ENCODE measurements around the gene ANXA2R. TPM values are rescaled to one million over a fixed set of nuclear protein-coding genes. Genes with fewer than 3 reads are reported as not detected.

Gene ANXA2R
- total and polyA plus RNA-seq, 2 of the 13 experiments (the other 11 are each of a cell fraction or from before 2014, with no cell fraction given), result 0.95 to 1.3 TPM

DNA sequence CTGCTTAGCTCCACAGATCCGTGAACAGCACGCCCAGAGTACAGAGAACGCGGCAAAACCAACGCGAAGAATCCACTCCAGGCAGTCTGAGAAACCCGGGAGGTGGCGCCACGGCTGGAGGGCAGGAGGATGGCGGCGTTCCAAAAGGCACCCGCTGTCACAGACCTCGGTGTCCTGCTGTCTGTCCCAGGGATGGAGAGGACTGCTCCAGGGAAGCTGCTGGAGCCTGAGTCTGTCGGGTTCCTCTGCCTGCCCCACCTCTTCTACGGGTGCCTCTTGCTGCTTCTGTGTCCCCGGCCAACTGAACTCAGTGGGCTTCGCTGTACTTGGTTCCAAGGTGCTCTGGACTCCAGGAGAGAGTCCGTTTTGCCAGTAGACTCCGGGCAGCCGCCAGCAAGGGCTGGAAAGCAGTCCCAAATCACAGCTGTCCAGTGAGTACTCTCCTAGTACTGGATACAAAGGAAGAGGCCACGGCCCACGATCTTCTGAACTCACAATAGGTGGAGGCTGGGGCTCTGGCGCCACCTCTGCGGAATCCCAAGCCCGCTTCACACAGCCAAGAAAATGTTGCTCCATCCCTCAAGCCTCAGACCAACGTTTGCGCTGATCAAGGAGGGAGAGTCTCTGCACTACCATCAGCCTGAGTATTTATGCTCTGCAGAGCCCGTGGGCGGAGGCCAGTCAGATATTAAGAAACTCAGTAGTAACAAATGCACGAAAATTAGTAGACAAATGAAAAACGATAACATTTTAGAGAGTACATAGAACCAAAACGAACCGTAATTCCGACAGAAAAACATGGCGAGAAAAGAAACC, 440 bp downstream of the ANXA2R start (continued):
- TF ChIP-seq, protein P1, sequence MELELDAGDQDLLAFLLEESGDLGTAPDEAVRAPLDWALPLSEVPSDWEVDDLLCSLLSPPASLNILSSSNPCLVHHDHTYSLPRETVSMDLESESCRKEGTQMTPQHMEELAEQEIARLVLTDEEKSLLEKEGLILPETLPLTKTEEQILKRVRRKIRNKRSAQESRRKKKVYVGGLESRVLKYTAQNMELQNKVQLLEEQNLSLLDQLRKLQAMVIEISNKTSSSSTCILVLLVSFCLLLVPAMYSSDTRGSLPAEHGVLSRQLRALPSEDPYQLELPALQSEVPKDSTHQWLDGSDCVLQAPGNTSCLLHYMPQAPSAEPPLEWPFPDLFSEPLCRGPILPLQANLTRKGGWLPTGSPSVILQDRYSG (CRISPR knock-in tag; IDR thresholded peaks at IDR 0.05), result no peak
- peak; percentile 29; the same call in 1 of the 2 replicates for TF ChIP-seq GATAD2A (CRISPR knock-in tag; IDR thresholded peaks at IDR 0.05)
- TF ChIP-seq, protein P2, sequence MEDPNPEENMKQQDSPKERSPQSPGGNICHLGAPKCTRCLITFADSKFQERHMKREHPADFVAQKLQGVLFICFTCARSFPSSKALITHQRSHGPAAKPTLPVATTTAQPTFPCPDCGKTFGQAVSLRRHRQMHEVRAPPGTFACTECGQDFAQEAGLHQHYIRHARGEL (CRISPR knock-in tag; IDR thresholded peaks at IDR 0.05), result no peak
- TF ChIP-seq HOXA5 (CRISPR knock-in tag; IDR thresholded peaks at IDR 0.05), result no peak
- TF ChIP-seq REL (CRISPR knock-in tag; conservative IDR thresholded peaks at IDR 0.05), result no peak
- TF ChIP-seq ZNF253 (CRISPR knock-in tag; IDR thresholded peaks at IDR 0.05; ENCODE audit: borderline replicate concordance), result no peak
- no peak for TF ChIP-seq NFATC3 (CRISPR knock-in tag; IDR thresholded peaks at IDR 0.05)
- no peak for TF ChIP-seq FOXA1 (IDR thresholded peaks at IDR 0.05)
- no peak for TF ChIP-seq FOXA1 (CRISPR knock-in tag; IDR thresholded peaks at IDR 0.05)
- TF ChIP-seq ZNF3 (CRISPR knock-in tag; IDR thresholded peaks at IDR 0.05), result no peak
- no peak for TF ChIP-seq ZFYVE20 (CRISPR knock-in tag; IDR thresholded peaks at IDR 0.05; ENCODE audit: borderline replicate concordance, low read depth)
- TF ChIP-seq, protein P3, sequence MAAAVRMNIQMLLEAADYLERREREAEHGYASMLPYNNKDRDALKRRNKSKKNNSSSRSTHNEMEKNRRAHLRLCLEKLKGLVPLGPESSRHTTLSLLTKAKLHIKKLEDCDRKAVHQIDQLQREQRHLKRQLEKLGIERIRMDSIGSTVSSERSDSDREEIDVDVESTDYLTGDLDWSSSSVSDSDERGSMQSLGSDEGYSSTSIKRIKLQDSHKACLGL (CRISPR knock-in tag; IDR thresholded peaks at IDR 0.05), result no peak
- no peak for TF ChIP-seq ZNF83 (CRISPR knock-in tag; IDR thresholded peaks at IDR 0.05; ENCODE audit: borderline replicate concordance)
- TF ChIP-seq ZNF773 (CRISPR knock-in tag; IDR thresholded peaks at IDR 0.05; ENCODE audit: borderline replicate concordance), result no peak
- peak; percentile 36; the same call in 1 of the 2 replicates for TF ChIP-seq YEATS4 (CRISPR knock-in tag; IDR thresholded peaks at IDR 0.05; ENCODE audit: borderline replicate concordance)
- TF ChIP-seq TAF15 (IDR thresholded peaks at IDR 0.05; ENCODE audit: low read depth, low read length, poor library complexity, severe bottlenecking), result no peak
- TF ChIP-seq KDM2A (CRISPR knock-in tag; IDR thresholded peaks at IDR 0.05; ENCODE audit: borderline replicate concordance, low read depth), result peak; percentile 39
- TF ChIP-seq ZNF616 (CRISPR knock-in tag; IDR thresholded peaks at IDR 0.05; ENCODE audit: low read depth), result no peak
- TF ChIP-seq, protein P4, sequence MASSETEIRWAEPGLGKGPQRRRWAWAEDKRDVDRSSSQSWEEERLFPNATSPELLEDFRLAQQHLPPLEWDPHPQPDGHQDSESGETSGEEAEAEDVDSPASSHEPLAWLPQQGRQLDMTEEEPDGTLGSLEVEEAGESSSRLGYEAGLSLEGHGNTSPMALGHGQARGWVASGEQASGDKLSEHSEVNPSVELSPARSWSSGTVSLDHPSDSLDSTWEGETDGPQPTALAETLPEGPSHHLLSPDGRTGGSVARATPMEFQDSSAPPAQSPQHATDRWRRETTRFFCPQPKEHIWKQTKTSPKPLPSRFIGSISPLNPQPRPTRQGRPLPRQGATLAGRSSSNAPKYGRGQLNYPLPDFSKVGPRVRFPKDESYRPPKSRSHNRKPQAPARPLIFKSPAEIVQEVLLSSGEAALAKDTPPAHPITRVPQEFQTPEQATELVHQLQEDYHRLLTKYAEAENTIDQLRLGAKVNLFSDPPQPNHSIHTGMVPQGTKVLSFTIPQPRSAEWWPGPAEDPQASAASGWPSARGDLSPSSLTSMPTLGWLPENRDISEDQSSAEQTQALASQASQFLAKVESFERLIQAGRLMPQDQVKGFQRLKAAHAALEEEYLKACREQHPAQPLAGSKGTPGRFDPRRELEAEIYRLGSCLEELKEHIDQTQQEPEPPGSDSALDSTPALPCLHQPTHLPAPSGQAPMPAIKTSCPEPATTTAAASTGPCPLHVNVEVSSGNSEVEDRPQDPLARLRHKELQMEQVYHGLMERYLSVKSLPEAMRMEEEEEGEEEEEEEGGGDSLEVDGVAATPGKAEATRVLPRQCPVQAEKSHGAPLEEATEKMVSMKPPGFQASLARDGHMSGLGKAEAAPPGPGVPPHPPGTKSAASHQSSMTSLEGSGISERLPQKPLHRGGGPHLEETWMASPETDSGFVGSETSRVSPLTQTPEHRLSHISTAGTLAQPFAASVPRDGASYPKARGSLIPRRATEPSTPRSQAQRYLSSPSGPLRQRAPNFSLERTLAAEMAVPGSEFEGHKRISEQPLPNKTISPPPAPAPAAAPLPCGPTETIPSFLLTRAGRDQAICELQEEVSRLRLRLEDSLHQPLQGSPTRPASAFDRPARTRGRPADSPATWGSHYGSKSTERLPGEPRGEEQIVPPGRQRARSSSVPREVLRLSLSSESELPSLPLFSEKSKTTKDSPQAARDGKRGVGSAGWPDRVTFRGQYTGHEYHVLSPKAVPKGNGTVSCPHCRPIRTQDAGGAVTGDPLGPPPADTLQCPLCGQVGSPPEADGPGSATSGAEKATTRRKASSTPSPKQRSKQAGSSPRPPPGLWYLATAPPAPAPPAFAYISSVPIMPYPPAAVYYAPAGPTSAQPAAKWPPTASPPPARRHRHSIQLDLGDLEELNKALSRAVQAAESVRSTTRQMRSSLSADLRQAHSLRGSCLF (CRISPR knock-in tag; IDR thresholded peaks at IDR 0.05; ENCODE audit: borderline replicate concordance), result no peak
- TF ChIP-seq EED (CRISPR knock-in tag; IDR thresholded peaks at IDR 0.05), result no peak
- TF ChIP-seq, protein P5, sequence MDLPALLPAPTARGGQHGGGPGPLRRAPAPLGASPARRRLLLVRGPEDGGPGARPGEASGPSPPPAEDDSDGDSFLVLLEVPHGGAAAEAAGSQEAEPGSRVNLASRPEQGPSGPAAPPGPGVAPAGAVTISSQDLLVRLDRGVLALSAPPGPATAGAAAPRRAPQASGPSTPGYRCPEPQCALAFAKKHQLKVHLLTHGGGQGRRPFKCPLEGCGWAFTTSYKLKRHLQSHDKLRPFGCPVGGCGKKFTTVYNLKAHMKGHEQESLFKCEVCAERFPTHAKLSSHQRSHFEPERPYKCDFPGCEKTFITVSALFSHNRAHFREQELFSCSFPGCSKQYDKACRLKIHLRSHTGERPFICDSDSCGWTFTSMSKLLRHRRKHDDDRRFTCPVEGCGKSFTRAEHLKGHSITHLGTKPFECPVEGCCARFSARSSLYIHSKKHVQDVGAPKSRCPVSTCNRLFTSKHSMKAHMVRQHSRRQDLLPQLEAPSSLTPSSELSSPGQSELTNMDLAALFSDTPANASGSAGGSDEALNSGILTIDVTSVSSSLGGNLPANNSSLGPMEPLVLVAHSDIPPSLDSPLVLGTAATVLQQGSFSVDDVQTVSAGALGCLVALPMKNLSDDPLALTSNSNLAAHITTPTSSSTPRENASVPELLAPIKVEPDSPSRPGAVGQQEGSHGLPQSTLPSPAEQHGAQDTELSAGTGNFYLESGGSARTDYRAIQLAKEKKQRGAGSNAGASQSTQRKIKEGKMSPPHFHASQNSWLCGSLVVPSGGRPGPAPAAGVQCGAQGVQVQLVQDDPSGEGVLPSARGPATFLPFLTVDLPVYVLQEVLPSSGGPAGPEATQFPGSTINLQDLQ (CRISPR knock-in tag; IDR thresholded peaks at IDR 0.05), result no peak
